Subcutaneous adipose tissue (tissue), 4 donors: ENCODE results near the gene ALDH3B1. TPM values are rescaled to one million over a fixed set of nuclear protein-coding genes. Genes with fewer than 3 reads are reported as not detected.

Source experiments
- CTCF ChIP-seq: fragments of 450-650 bp; IDR thresholded peaks from one replicate; pipeline ENCODE4 v1.5.1; 2016; ENCODE audit warnings: low read depth, mild to moderate bottlenecking, control low read depth, antibody characterized with exemption, moderate library complexity
- total RNA-seq, 4 donors: library from RNA; depleted of rRNA; stranded (reverse); fragments of >200 nt; gene quantifications; one replicate each; pipeline ENCODE4 v1.1.0, GENCODE V29; 2016

The ALDH3B1 gene
- total RNA-seq, 4 donors from 2014 or later: 11.7 to 43.5 (median 22.3) TPM

- TF ChIP-seq CTCF: no peak
Observed at GRCh38 chr11:68053117-68053516, 43.0 kb downstream of the ALDH3B1 start.

GRCh38 chr11:68053981-68054812 is 44.1 kb downstream of the ALDH3B1 start:
- TF ChIP-seq CTCF: no peak

- no peak for TF ChIP-seq CTCF
Observed at GRCh38 chr11:68056317-68057285, 46.5 kb downstream of the ALDH3B1 start.

- TF ChIP-seq CTCF: no peak
Observed at GRCh38 chr11:68057807-68058206, 47.7 kb downstream of the ALDH3B1 start.

- no peak for TF ChIP-seq CTCF
Observed at GRCh38 chr11:68061508-68061907, 51.4 kb downstream of the ALDH3B1 start.

GRCh38 chr11:68064926-68065325 is 54.8 kb downstream of the ALDH3B1 start:
- TF ChIP-seq CTCF: no peak

- no peak for TF ChIP-seq CTCF
Observed at GRCh38 chr11:68065841-68066240, 55.7 kb downstream of the ALDH3B1 start.
